Common myeloid progenitor, CD34-positive (primary cell): ENCODE data around the gene DHX9.

Experiments
- CTCF ChIA-PET: fragments of 350-600 bp; sonication (Branson Sonifier 250); formaldehyde crosslinking; loops from one replicate; lab custom pipeline; 2021; ENCODE audit warnings: antibody characterized with exemption; lab: Charles Lee
- POLR2A ChIA-PET: fragments of 350-600 bp; sonication (Branson Sonifier 250); formaldehyde crosslinking; loops from one replicate; lab custom pipeline; 2021; ENCODE audit warnings: antibody characterized with exemption; lab: Charles Lee
- DNase-seq, 3 donors: peaks; one replicate each; pipeline versions ENCODE4 v3.0.0 to v3.0.0-alpha.2; 2013
- H3K27ac ChIP-seq, 2 experiments: 1 replicate in 1 of 2; 2 replicates in 1 of 2; pipeline ENCODE4 v1.7.0; 2013; ENCODE audit warnings: inconsistent platforms in 2 of 2, low read length in 2 of 2, mild to moderate bottlenecking in 2 of 2, low read depth in 1 of 2, moderate library complexity in 1 of 2; ENCODE audit not compliant: severe bottlenecking in 2 of 2, insufficient read depth in 1 of 2, poor library complexity in 1 of 2
- H3K27me3 ChIP-seq, 5 experiments: replicated peaks in 2 of 5; 1 replicate in 3 of 5; 2 replicates in 2 of 5; pipeline versions ENCODE4 v1.6.1 to v1.7.0; 2013; ENCODE audit warnings: low read length in 4 of 5, mild to moderate bottlenecking in 2 of 5, moderate library complexity in 2 of 5, inconsistent platforms in 1 of 5; ENCODE audit not compliant: insufficient read depth in 5 of 5, control insufficient read depth in 4 of 5
- H3K36me3 ChIP-seq, 4 experiments: 1 replicate in 2 of 4; 2 replicates in 2 of 4; pipeline versions ENCODE4 v1.6.1 to v1.7.0; 2013; ENCODE audit warnings: low read length in 3 of 4, control low read depth in 1 of 4, mild to moderate bottlenecking in 1 of 4; ENCODE audit not compliant: control insufficient read depth in 4 of 4, insufficient read depth in 4 of 4
- H3K4me1 ChIP-seq, 4 experiments: 1 replicate in 3 of 4; 2 replicates in 1 of 4; pipeline versions ENCODE4 v1.6.1 to v1.7.1; 2013; ENCODE audit warnings: low read length in 3 of 4, mild to moderate bottlenecking in 3 of 4, control low read depth in 1 of 4, inconsistent platforms in 1 of 4, moderate library complexity in 1 of 4; ENCODE audit not compliant: control insufficient read depth in 4 of 4, insufficient read depth in 4 of 4; ENCODE audit errors: control extremely low read depth in 1 of 4
- H3K4me3 ChIP-seq, 7 experiments: 1 replicate in 4 of 7; 2 replicates in 3 of 7; pipeline versions ENCODE4 v1.5.1 to v1.7.0; 2013; ENCODE audit warnings: mild to moderate bottlenecking in 7 of 7, low read length in 6 of 7, moderate library complexity in 6 of 7, inconsistent platforms in 2 of 7, low read depth in 2 of 7, control low read depth in 1 of 7; ENCODE audit not compliant: insufficient read depth in 4 of 7, control insufficient read depth in 1 of 7; ENCODE audit errors: extremely low read depth in 1 of 7
- H3K9me3 ChIP-seq, 5 experiments: 1 replicate in 4 of 5; 2 replicates in 1 of 5; pipeline versions ENCODE4 v1.6.1 to v1.7.1; 2013; ENCODE audit warnings: low read length in 4 of 5, mild to moderate bottlenecking in 2 of 5, inconsistent platforms in 1 of 5, low read depth in 1 of 5, moderate library complexity in 1 of 5; ENCODE audit not compliant: control insufficient read depth in 4 of 5, insufficient read depth in 2 of 5; ENCODE audit errors: control extremely low read depth in 1 of 5
- WGBS: methylation state at CpG from one replicate; pipeline ENCODE4 v1.1.5; 2013; ENCODE audit not compliant: insufficient coverage; 5-methylcytosine and 5-hydroxymethylcytosine counted together

Gene DHX9

GRCh38 chr1:182925661-182926060 is 86.5 kb downstream of the DHX9 start:
- Histone ChIP-seq H3K4me1 (peaks cover 0 to 2% (median 0%) of the 10 kb centered on the region in 4 experiments), H3K36me3 (no peaks in the 10 kb centered on the region), H3K27me3 (no peaks in the 10 kb centered on the region), H3K4me3 (no peak overlapping the region), H3K27ac (no peak overlapping the region), H3K9me3 (no peaks in the 10 kb centered on the region)
- no peak for DNase-seq
- POLR2A ChIA-PET, result no interaction called here
- WGBS, result no CpG with 5 or more reads among the region's 1 CpG
- CTCF ChIA-PET, result no interaction called here

GRCh38 chr1:182927693-182928433 is 88.7 kb downstream of the DHX9 start:
- no peak overlapping the region for H3K27ac ChIP-seq
- no CpG with 5 or more reads among the region's 1 CpG for WGBS
- H3K4me3 ChIP-seq, result no peak overlapping the region
- DNase-seq, result peak in 2 of 3 donors; percentile 17 to 33
- ChIA-PET CTCF (interaction anchor here (0.7 kb wide), 1 partner anchor 27 kb away, joined by 3 read pairs; no protein-coding TSS in a partner anchor), POLR2A (interaction anchor here (0.7 kb wide), 1 partner anchor 95 kb away, joined by 3 read pairs; no protein-coding TSS in a partner anchor)
- H3K4me1 ChIP-seq, result peaks cover 0 to 2% (median 0%) of the 10 kb centered on the region in 4 experiments
- no peaks in the 10 kb centered on the region for H3K36me3 ChIP-seq
- H3K27me3 ChIP-seq, result no peaks in the 10 kb centered on the region
- no peaks in the 10 kb centered on the region for H3K9me3 ChIP-seq

DNA sequence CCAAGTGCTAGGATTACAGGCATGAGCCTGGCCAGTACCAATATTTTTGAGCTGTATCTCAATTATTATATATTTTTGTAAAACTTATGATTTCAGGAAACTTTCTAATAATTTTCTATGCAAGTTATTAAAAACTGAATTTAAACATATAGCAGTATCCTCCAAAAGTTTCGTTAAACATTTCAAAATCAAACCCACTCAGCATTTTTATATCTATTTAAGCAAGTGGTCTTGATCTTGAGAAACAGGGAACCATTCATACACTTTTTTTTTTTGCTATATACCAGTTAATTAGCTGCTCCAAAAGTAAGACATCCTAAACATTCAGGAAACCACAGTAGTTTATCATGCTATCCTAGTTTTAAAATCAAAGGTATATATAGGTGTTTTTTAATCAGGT is 91.8 kb downstream of the DHX9 start:
- no peak for DNase-seq
- CTCF ChIA-PET, result no interaction called here
- Histone ChIP-seq H3K4me3 (no peak overlapping the region), H3K36me3 (no peaks in the 10 kb centered on the region), H3K27ac (no peak overlapping the region), H3K27me3 (no peaks in the 10 kb centered on the region), H3K9me3 (peaks cover 0 to 7% (median 2%) of the 10 kb centered on the region in 5 experiments), H3K4me1 (peaks cover 0 to 2% (median 0%) of the 10 kb centered on the region in 4 experiments)
- POLR2A ChIA-PET, result no interaction called here
- no CpG with 5 or more reads among the region's 1 CpG for WGBS

DNA sequence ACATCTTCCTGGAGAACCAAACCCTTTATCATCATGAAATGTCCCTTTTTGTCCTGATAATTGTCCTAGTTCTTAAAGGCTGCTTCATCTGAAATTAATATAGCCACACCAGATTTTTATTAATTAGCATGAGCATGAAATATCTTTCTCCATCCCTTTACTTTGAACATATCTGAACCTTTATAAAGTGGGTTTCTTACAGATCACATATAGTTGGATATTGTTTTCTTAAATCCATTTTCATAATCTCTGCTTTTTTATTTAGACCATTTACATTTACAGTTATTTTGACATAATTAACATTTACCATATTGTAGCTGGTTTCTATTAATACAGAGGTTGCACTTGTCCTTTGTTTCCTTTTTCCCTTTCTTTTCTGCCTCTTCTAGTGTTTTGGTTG is 96.6 kb downstream of the DHX9 start:
- no peak for DNase-seq
- peaks cover 0 to 11% (median 2%) of the 10 kb centered on the region in 5 experiments for H3K9me3 ChIP-seq
- H3K36me3 ChIP-seq, result no peaks in the 10 kb centered on the region
- H3K4me3 ChIP-seq, result no peak overlapping the region
- CTCF ChIA-PET, result no interaction called here
- no peaks in the 10 kb centered on the region for H3K4me1 ChIP-seq
- H3K27ac ChIP-seq, result no peak overlapping the region
- POLR2A ChIA-PET, result no interaction called here
- H3K27me3 ChIP-seq, result peaks cover 0 to 8% (median 5%) of the 10 kb centered on the region in 5 experiments
